H9 (cell line): ENCODE measurements around the gene SPTSSA. TPM values are rescaled to one million over a fixed set of nuclear protein-coding genes. Genes with fewer than 3 reads are reported as not detected.

ENCODE experiments used
- DNase-seq: peaks from one replicate; pipeline ENCODE4 v3.0.0-alpha.2; 2017
- H2AFZ ChIP-seq: one replicate; pipeline ENCODE4 v1.6.1; 2013; ENCODE audit warnings: mild to moderate bottlenecking, low read length, control low read depth, moderate library complexity
- H2AK5ac ChIP-seq: 2 replicates; pipeline ENCODE4 v1.6.1; 2013; ENCODE audit warnings: low read length, control low read depth, mixed read lengths; ENCODE audit not compliant: insufficient read length
- H2BK120ac ChIP-seq: one replicate; pipeline ENCODE4 v1.6.1; 2013; ENCODE audit warnings: low read depth, mild to moderate bottlenecking, low read length, control low read depth, inconsistent platforms; ENCODE audit not compliant: poor library complexity, severe bottlenecking
- H2BK12ac ChIP-seq: 2 replicates; pipeline ENCODE4 v1.6.1; 2013; ENCODE audit warnings: low read length, control low read depth, mixed read lengths, low read depth; ENCODE audit not compliant: insufficient read length
- H2BK15ac ChIP-seq: 2 replicates; pipeline ENCODE4 v1.6.1; 2013; ENCODE audit warnings: low read depth, low read length, control low read depth
- H2BK20ac ChIP-seq: one replicate; pipeline ENCODE4 v1.6.1; 2013; ENCODE audit warnings: low read depth, mild to moderate bottlenecking, low read length, control low read depth, inconsistent platforms; ENCODE audit not compliant: poor library complexity, severe bottlenecking
- H2BK5ac ChIP-seq: 2 replicates; pipeline ENCODE4 v1.6.1; 2013; ENCODE audit warnings: low read length, control low read depth, mixed read lengths; ENCODE audit not compliant: insufficient read length
- H3K14ac ChIP-seq: 2 replicates; pipeline ENCODE4 v1.6.1; 2013; ENCODE audit warnings: low read length, control low read depth; ENCODE audit not compliant: insufficient read depth
- H3K18ac ChIP-seq: 2 replicates; pipeline ENCODE4 v1.6.1; 2013; ENCODE audit warnings: low read depth, mild to moderate bottlenecking, mixed read lengths, low read length, control low read depth; ENCODE audit not compliant: insufficient read length
- H3K23ac ChIP-seq: 2 replicates; pipeline ENCODE4 v1.6.1; 2013; ENCODE audit warnings: low read length, control low read depth, mixed read lengths, low read depth; ENCODE audit not compliant: insufficient read length
- H3K23me2 ChIP-seq: 2 replicates; pipeline ENCODE4 v1.6.1; 2013; ENCODE audit warnings: low read depth, mild to moderate bottlenecking, mixed read lengths, low read length, control low read depth; ENCODE audit not compliant: insufficient read length, poor library complexity, severe bottlenecking
- H3K27ac ChIP-seq: 2 replicates; pipeline ENCODE4 v1.5.1; 2013; ENCODE audit warnings: low read length, control low read depth, mixed read lengths, low read depth; ENCODE audit not compliant: insufficient read length
- H3K27me3 ChIP-seq: 2 replicates; pipeline ENCODE4 v1.6.1; 2013; ENCODE audit warnings: low read length, control low read depth, inconsistent platforms; ENCODE audit not compliant: insufficient read depth
- H3K4ac ChIP-seq: 2 replicates; pipeline ENCODE4 v1.6.1; 2013; ENCODE audit warnings: low read depth, mild to moderate bottlenecking, control low read depth, inconsistent platforms, low read length, moderate library complexity
- H3K4me1 ChIP-seq: 2 replicates; pipeline ENCODE4 v1.6.1; 2013; ENCODE audit warnings: low read length, control low read depth, inconsistent platforms; ENCODE audit not compliant: insufficient read depth
- H3K4me2 ChIP-seq: 2 replicates; pipeline ENCODE4 v1.6.1; 2013; ENCODE audit warnings: low read length, control low read depth, mixed read lengths; ENCODE audit not compliant: insufficient read length, insufficient read depth
- H3K56ac ChIP-seq: 2 replicates; pipeline ENCODE4 v1.6.1; 2013; ENCODE audit warnings: low read depth, mild to moderate bottlenecking, mixed read lengths, low read length, control low read depth; ENCODE audit not compliant: insufficient read length
- H3K79me1 ChIP-seq: 2 replicates; pipeline ENCODE4 v1.6.1; 2013; ENCODE audit warnings: low read depth, mild to moderate bottlenecking, moderate library complexity, low read length, control low read depth, inconsistent platforms; ENCODE audit not compliant: insufficient read depth, poor library complexity, severe bottlenecking
- H3K79me2 ChIP-seq: 2 replicates; pipeline ENCODE4 v1.6.1; 2013; ENCODE audit warnings: low read length, control low read depth, inconsistent platforms; ENCODE audit not compliant: insufficient read depth
- H3K9ac ChIP-seq: 2 replicates; pipeline ENCODE4 v1.6.1; 2013; ENCODE audit warnings: low read length, control low read depth, mixed read lengths; ENCODE audit not compliant: insufficient read length; ENCODE audit errors: extremely low read depth
- H3K9me3 ChIP-seq: one replicate; pipeline ENCODE4 v1.6.1; 2013; ENCODE audit warnings: low read depth, low read length, inconsistent platforms; ENCODE audit not compliant: control insufficient read depth
- H3T11ph ChIP-seq: one replicate; pipeline ENCODE4 v1.6.1; 2013; ENCODE audit warnings: mild to moderate bottlenecking, low read length, control low read depth, inconsistent platforms
- H4K20me1 ChIP-seq: one replicate; pipeline ENCODE4 v1.6.1; 2013; ENCODE audit not compliant: control insufficient read depth, insufficient read length, insufficient read depth
- H4K5ac ChIP-seq: 2 replicates; pipeline ENCODE4 v1.6.1; 2013; ENCODE audit warnings: low read depth, mild to moderate bottlenecking, mixed read lengths, low read length, control low read depth; ENCODE audit not compliant: insufficient read length
- H4K8ac ChIP-seq: replicated peaks from 2 replicates; pipeline ENCODE4 v1.6.1; 2013; ENCODE audit warnings: low read length, control low read depth, mixed read lengths, low read depth; ENCODE audit not compliant: insufficient read length
- H4K91ac ChIP-seq: 2 replicates; pipeline ENCODE4 v1.6.1; 2013; ENCODE audit warnings: low read depth, mild to moderate bottlenecking, moderate library complexity, mixed read lengths, low read length, control low read depth; ENCODE audit not compliant: insufficient read length
- H3K27ac Mint-ChIP-seq, 3 experiments: 2 replicates in 2 of 3; 3 replicates in 1 of 3; pipeline ENCODE4 v1.8.0; 2020 to 2021; ENCODE audit warnings: mixed read lengths in 3 of 3, mild to moderate bottlenecking in 1 of 3, moderate library complexity in 1 of 3
- H3K27me3 Mint-ChIP-seq: 2 replicates; pipeline ENCODE4 v1.8.0; 2021; ENCODE audit warnings: low read depth, mild to moderate bottlenecking, moderate library complexity, mixed read lengths
- H3K36me3 Mint-ChIP-seq, 3 experiments: 2 replicates in 2 of 3; 3 replicates in 1 of 3; pipeline ENCODE4 v1.8.0; 2020 to 2021; ENCODE audit warnings: low read depth in 3 of 3, mixed read lengths in 3 of 3; ENCODE audit not compliant: insufficient read depth in 1 of 3
- H3K4me1 Mint-ChIP-seq, 2 experiments: 2 replicates each; pipeline ENCODE4 v1.8.0; 2020; ENCODE audit warnings: mixed read lengths in 2 of 2
- H3K4me3 Mint-ChIP-seq, 2 experiments: 2 replicates in 1 of 2; 3 replicates in 1 of 2; pipeline ENCODE4 v1.8.0; 2020 to 2021; ENCODE audit warnings: mild to moderate bottlenecking in 2 of 2, mixed read lengths in 2 of 2, moderate library complexity in 1 of 2
- H3K9me3 Mint-ChIP-seq, 2 experiments: 2 replicates in 1 of 2; 3 replicates in 1 of 2; pipeline ENCODE4 v1.8.0; 2020; ENCODE audit warnings: mild to moderate bottlenecking in 2 of 2, mixed read lengths in 2 of 2, moderate library complexity in 1 of 2
- CTCF ChIP-seq: fragments of 200-600 bp; sonication (generic); conservative IDR thresholded peaks from 3 replicates; pipeline ENCODE4 v1.8.0; 2021; ENCODE audit warnings: antibody characterized with exemption, mild to moderate bottlenecking
- WGBS: extraction: QIAGEN DNeasy Blood & Tissue Kit; methylation state at CpG from one replicate; pipeline ENCODE4 v1.1.7; 2013; ENCODE audit warnings: missing lambda C conversion rate, low lambda C conversion rate, mixed read lengths; ENCODE audit not compliant: insufficient read length; ENCODE audit errors: extremely low coverage; 5-methylcytosine and 5-hydroxymethylcytosine counted together
- total RNA-seq: library from RNA; stranded (reverse); gene quantifications from 2 replicates; pipeline ENCODE4 v1.2.1, GENCODE V29; 2021

The SPTSSA gene
- total RNA-seq, 1 experiment from 2014 or later, result 23.3 TPM

- peaks cover 0 to 5% (median 0%) of the 10 kb centered on the region in 3 experiments; a peak in 1 of 7 replicates for H3K36me3 Mint-ChIP-seq
- no peak for TF ChIP-seq CTCF
- Histone ChIP-seq H2AK5ac (no peak overlapping the region), H4K5ac (no peak overlapping the region), H4K20me1 (no peaks in the 10 kb centered on the region), H2BK20ac (no peak overlapping the region), H3K79me2 (no peaks in the 10 kb centered on the region), H4K8ac (no peak overlapping the region), H3K27me3 (no peaks in the 10 kb centered on the region), H2BK120ac (no peak overlapping the region), H2BK5ac (no peak overlapping the region), H3K23ac (no peak overlapping the region), H3K23me2 (no peaks in the 10 kb centered on the region), H3K56ac (no peak overlapping the region), H3K9me3 (no peaks in the 10 kb centered on the region), H2AFZ (no peak overlapping the region), H3K79me1 (no peaks in the 10 kb centered on the region), H4K91ac (no peak overlapping the region), H3K27ac (no peak overlapping the region), H3K9ac (no peak overlapping the region), H2BK15ac (no peak overlapping the region), H3K4ac (no peak overlapping the region), H3K18ac (no peak overlapping the region), H3K4me1 (peaks cover 2% of the 10 kb centered on the region; the same call in 1 of the 2 replicates), H3T11ph (no peak overlapping the region), H3K4me2 (no peak overlapping the region), H2BK12ac (no peak overlapping the region), H3K14ac (no peak overlapping the region)
- no peak overlapping the region for H3K4me3 Mint-ChIP-seq
- H3K27ac Mint-ChIP-seq, result no peak overlapping the region
- peaks cover 11% of the 10 kb centered on the region in 2 experiments for H3K4me1 Mint-ChIP-seq
- peaks cover 0 to 2% of the 10 kb centered on the region in 2 experiments; a peak in 2 of 5 replicates for H3K9me3 Mint-ChIP-seq
- no peak for DNase-seq
- H3K27me3 Mint-ChIP-seq, result peaks cover 1% of the 10 kb centered on the region; the same call in 1 of the 2 replicates
- WGBS, result no CpG with 5 or more reads among the region's 6 CpGs
Observed at GRCh38 chr14:34475163-34475562, 13.1 kb upstream of the SPTSSA start.
